HG02610 (cell line): Measurements from ENCODE around the gene AFF3.
"Not testable (repeated sequence)": the region's sequence is repeated elsewhere in the genome, so short reads cannot be mapped to it uniquely, and the experiment has no call there.

Experiments used
- ATAC-seq: cut with Tn5 transposase; IDR thresholded peaks from one replicate; pipeline ENCODE4 v1.9.1; 2021; ENCODE audit warnings: mild to moderate bottlenecking, moderate library complexity; ENCODE audit not compliant: unreplicated experiment

AFF3 gene

DNA sequence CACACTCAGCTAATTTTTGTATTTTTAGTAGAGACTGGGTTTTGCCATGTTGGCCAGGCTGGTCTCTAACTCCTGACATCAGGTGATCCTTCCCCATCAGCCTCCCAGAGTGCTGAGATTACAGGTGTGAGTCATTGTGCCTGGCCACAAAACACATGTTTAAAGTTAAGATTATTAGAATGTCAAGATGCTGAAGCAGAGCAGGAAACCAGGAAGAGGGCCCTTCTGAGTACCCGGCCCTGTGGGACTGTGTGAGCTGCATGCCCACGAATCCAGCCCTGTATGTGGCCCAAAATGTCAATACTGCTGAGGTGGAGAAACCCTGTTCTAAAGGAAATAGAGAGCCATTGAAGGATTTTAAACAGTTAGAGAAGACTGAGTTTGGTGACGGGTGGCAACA lies 621.6 kb downstream of the AFF3 start:
- ATAC-seq, result no peak

DNA sequence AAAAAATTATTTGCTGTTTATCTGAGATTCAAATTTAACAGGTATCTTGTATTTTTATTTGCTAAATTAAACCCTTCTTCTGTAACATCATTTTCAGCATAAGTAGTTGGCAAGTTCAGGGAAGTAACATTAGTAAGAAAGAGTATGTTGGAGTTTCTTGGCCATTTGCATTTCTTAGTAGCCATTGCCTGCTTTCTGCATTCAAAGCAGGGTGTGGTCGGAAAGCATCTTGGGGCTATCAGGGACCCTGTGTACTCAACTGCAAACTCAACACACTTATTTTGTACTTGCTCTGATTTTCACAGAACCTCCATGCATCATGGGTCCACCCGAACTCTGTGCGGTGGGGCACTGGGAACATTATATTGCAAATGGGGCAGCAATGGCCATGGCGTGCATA lies 622.2 kb downstream of the AFF3 start:
- ATAC-seq, result no peak

DNA sequence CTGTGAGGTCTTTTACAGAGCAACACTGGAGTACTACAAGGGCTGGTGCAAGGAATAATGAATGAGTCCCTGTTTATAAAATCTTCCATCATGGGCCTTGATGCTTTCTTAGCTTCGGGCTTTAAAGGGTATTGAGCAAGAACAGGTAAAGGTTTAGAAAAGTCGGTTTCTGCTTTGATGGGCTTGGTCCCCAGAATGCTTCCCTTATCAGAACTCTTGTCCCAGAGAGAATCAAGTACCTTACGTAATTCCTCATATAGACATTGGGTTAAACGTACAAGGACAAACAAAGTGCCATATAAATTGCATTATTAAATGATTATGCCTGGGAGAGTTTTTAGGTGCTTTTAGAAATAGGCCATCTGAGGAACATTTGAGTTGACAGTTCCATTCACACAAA lies 628.0 kb downstream of the AFF3 start:
- no peak for ATAC-seq

DNA sequence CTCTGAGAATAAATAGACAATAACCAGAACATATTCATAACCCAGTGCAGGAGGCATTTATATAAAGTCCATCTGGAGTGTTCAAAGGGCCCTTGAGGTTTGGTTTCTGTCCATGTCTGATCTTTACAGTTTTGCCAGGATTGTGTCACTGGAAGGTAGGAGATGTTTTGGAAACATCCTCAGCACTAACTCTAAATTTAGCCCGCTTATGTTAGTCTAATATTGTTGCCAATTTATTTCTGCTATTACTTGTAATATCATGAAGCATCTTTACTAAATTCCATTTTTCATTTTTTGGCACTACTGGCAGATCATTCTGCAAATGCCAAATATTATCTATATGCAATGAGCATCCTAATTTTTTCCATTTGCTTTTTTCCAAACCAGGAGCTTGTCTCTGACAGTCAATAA lies 630.2 kb downstream of the AFF3 start:
- no peak for ATAC-seq

DNA sequence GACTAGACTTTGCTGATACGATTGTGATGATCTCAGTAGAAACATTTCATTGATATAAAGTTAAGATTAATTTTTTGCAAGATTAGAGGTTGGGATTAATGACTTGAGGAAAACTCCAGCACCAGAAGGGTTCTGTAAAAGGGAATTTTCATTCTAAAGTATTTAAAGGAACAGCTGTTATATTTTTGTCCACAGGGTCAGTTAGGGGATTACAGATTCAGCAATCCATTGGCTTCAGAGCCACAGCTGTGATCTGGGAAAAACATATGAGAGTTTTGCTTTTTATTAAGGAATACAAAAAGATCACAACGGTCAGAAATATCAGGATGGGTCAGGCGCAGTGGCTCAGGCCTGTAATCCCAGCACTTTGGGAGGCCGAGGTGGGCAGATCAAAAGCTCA lies 633.0 kb downstream of the AFF3 start:
- ATAC-seq, result no peak

DNA sequence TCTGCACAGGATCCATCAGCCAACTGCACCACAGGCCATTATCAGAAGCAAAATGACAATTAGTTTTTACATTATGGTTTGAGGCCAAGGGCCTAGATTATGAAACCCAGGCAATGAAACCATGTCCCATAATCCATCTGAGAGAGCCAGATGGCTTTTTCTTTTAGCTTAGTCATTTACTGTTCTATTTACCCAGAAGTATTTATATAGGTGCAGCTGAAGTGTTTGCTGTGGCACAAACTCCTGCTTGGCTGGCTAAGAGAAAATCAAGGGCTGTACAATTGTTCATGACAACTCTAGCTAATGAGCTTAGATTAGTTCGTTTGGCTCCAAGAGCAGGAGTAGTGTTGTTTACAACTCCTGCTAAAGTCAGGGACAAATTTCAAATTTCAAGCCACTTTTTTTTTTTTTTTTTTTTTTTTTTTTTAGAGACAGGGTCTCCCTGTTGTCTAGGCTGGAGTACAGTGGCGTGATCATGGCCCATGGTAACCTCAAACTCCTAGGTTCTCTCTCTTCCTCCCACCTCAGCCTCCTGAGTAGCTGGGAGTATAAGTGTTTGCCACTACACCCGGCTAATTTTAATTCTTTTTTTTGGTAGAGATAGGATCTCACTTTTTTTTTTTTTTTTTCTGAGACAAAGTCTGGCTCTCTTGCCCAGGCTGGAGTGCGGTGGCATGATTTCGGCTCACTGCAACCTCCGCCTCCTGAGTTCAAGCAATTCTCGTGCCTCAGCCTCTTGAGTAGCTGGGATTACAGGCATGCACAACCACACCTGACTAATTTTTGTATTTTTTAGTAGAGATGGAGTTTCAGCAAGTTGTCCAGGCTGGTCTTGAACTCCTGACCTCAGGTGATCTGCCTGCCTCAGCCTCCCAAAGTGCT lies 634.2 kb downstream of the AFF3 start:
- no peak for ATAC-seq

DNA sequence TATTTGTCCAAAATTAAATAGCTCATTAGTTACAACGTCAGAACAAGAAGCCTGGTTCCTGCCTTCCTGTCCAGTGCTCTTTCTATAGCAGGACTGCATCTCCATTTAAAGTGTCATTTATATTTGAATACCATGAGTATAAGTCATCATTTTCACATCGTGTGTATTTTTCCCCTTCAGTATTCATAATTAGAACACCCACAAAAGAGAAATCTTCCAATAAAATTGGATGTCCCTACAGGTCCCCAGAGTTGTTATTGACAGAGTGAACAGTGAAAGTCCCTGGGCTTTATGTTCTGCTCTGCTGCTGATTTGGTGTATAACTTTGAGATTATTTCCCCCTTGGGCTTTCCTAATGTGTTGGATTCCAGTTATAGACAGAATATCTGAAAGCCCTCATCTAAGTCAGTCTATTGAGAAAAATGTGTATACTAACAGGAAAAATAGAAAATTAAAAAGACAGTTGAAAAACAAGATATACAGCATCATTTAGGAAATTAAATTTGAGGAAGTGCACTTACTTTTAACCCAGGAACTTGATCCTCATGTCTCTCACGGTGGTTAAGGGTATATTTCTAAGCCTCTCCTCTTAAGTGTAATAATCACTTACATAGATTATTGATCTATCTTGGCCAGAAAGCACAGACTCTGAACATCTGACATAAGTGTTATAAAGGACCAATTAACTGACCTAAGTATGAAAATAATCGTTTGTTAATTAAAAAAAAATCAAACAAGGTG lies 637.4 kb downstream of the AFF3 start:
- no peak for ATAC-seq

DNA sequence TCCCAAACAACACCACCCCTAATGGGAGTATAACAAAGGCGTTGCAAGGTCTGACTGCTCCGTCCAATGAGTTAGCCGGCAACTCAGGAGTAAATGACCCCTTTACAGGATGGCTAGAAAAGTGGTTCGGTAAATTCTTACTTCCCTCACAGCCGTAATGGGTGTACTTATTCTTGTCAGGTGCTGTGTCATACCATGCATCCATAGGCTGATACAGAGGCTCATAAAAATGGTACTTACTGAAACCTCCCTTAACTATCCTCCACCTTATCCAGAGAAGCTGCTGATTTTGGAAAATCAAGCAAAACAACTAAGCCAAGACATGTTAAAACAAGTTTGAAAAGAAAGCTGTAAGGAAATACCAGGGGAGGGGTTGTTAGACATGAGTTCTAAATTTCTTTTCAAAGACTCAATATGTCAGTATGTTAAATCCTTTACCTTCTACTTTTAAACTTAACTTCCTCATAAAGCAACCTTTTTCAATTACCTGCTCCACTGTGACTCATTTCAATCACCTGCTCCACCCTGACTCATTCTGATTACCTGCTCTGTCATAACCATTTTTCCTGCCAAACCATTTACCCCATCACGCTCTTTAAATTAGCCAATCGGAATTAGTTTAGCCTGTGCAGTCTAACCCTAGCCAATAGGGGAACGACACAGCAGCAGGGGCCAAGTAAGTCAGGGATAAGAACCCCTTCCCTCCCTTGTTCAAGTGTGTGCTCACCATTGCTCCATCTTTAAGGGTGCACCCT lies 638.6 kb downstream of the AFF3 start:
- ATAC-seq, result not testable (repeated sequence)

DNA sequence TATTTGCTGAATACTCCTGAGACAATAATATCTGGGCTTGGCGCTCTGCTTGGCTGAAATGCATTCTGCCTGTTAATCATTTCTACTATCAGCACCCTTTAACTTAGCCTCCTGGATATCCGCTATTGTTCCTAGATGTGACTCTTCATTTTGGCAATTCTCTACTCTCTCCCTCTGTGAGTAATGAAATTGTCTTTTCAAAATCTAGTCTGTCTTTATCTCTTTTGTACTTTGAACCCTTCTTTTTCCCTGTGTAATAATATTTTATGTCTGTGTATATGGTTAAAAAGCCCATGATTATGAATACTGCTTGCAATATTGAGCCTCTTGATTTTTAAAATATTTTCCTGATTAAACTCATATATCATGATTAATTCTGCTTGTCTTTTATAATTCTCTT lies 646.4 kb downstream of the AFF3 start:
- no peak for ATAC-seq
